HCT116 (cell line): ENCODE measurements around the gene FKBP5. TPM values are rescaled to one million over a fixed set of nuclear protein-coding genes. Genes with fewer than 3 reads are reported as not detected.

Source experiments
- ATAC-seq: fragments of 200-7000 bp; cut with Tn5 transposase; 2 replicates; pipeline ENCODE4 v1.9.1; 2020; ENCODE audit warnings: mild to moderate bottlenecking, moderate library complexity
- BruUV-seq: library from RNA; stranded (reverse); fragments of 400-500 nt; replicated peaks from 2 replicates; lab custom pipeline; 2021; lab: Mats Ljungman, UMichigan
- CTCF ChIA-PET: fragments of 300-600 bp; sonication (Branson Sonifier 250); formaldehyde crosslinking; loops from one replicate; lab custom pipeline; 2021; ENCODE audit warnings: antibody characterized with exemption; lab: Charles Lee
- POLR2A ChIA-PET: fragments of 300-600, 350-600 bp; sonication (Branson Sonifier 250); formaldehyde crosslinking; loops from one replicate; lab custom pipeline; 2021; ENCODE audit warnings: antibody characterized with exemption; lab: Charles Lee
- RAD21 ChIA-PET, 2 experiments: fragments of 300-600 bp; sonication (Branson Sonifier 250); formaldehyde crosslinking; loops; one replicate each; lab custom pipeline; 2023; ENCODE audit warnings: low total read pairs in 2 of 2; ENCODE audit not compliant: uncharacterized antibody in 2 of 2, unreplicated experiment in 2 of 2, low non-redundant PET in 1 of 2; lab: Charles Lee
- DNase-seq: peaks from one replicate; pipeline ENCODE4 v3.0.0-alpha.2; 2010; ENCODE audit warnings: low read depth, low spot score
- H2AFZ ChIP-seq: fragments of 200-600 bp; shearing (Covaris generic), sonication (generic); 2 replicates; pipeline ENCODE4 v1.6.1; 2017; ENCODE audit warnings: low read depth, mixed run types, mixed read lengths, antibody characterized with exemption, low read length; ENCODE audit not compliant: poor library complexity, severe bottlenecking
- H3K27ac ChIP-seq: 2 replicates; pipeline ENCODE4 v1.5.1; 2012; ENCODE audit warnings: low read depth, low read length
- H3K27me3 ChIP-seq: fragments of 200-600 bp; sonication (generic); 2 replicates; pipeline ENCODE4 v1.6.1; 2016; ENCODE audit warnings: mixed run types, low read length, mixed read lengths; ENCODE audit not compliant: insufficient read depth
- H3K36me3 ChIP-seq, 2 experiments: fragments of 200-500 bp in 1 of 2; fragments of 200-600 bp in 1 of 2; sonication (Bioruptor generic) in 1 of 2; sonication (generic) in 1 of 2; 2 replicates each; pipeline versions ENCODE4 v1.5.1 to v1.6.1; 2014 to 2016; ENCODE audit warnings: low read length in 2 of 2, inconsistent platforms in 1 of 2, mixed read lengths in 1 of 2, mixed run types in 1 of 2; ENCODE audit not compliant: insufficient read depth in 2 of 2, control insufficient read depth in 1 of 2
- H3K4me1 ChIP-seq, 2 experiments: fragments of 200-600 bp in 1 of 2; sonication (generic) in 1 of 2; 2 replicates each; pipeline versions ENCODE4 v1.5.1 to v1.6.1; 2012 to 2017; ENCODE audit warnings: low read length in 2 of 2, inconsistent platforms in 1 of 2, mild to moderate bottlenecking in 1 of 2, mixed read lengths in 1 of 2, mixed run types in 1 of 2, moderate library complexity in 1 of 2; ENCODE audit not compliant: insufficient read depth in 2 of 2, control insufficient read depth in 1 of 2
- H3K4me2 ChIP-seq: fragments of 200-600 bp; sonication (generic); 2 replicates; pipeline ENCODE4 v1.6.1; 2017; ENCODE audit warnings: mixed run types, low read length, mixed read lengths
- H3K4me3 ChIP-seq, 2 experiments: fragments of 200-600 bp in 1 of 2; sonication (generic) in 1 of 2; replicated peaks in 1 of 2; 2 replicates each; pipeline ENCODE4 v1.5.1; 2011 to 2016; ENCODE audit warnings: low read length in 2 of 2, control low read depth in 1 of 2, low read depth in 1 of 2, mild to moderate bottlenecking in 1 of 2, mixed read lengths in 1 of 2, mixed run types in 1 of 2
- H3K79me2 ChIP-seq: fragments of 200-600 bp; sonication (generic); 2 replicates; pipeline ENCODE4 v1.6.1; 2017; ENCODE audit warnings: mild to moderate bottlenecking, mixed run types, low read length, moderate library complexity, mixed read lengths; ENCODE audit not compliant: insufficient read depth
- H3K9ac ChIP-seq: fragments of 200-600 bp; sonication (generic); 2 replicates; pipeline ENCODE4 v1.6.1; 2016; ENCODE audit warnings: low read length, mixed read lengths
- H3K9me2 ChIP-seq: fragments of 200-600 bp; sonication (generic), shearing (Covaris generic); 2 replicates; pipeline ENCODE4 v1.6.1; 2017; ENCODE audit warnings: mixed run types, mild to moderate bottlenecking, moderate library complexity; ENCODE audit not compliant: insufficient read depth
- H3K9me3 ChIP-seq, 2 experiments: fragments of 200-500 bp in 1 of 2; fragments of 200-600 bp in 1 of 2; sonication (Bioruptor generic) in 1 of 2; sonication (generic) in 1 of 2; 2 replicates each; pipeline ENCODE4 v1.6.1; 2014 to 2017; ENCODE audit warnings: low read length in 2 of 2, mixed read lengths in 2 of 2, inconsistent platforms in 1 of 2, low read depth in 1 of 2, mild to moderate bottlenecking in 1 of 2, mixed run types in 1 of 2, moderate library complexity in 1 of 2; ENCODE audit not compliant: control insufficient read depth in 1 of 2, insufficient read depth in 1 of 2
- H4K20me1 ChIP-seq: fragments of 200-600 bp; sonication (generic), shearing (Covaris generic); 2 replicates; pipeline ENCODE4 v1.6.1; 2017; ENCODE audit warnings: mixed run types, mild to moderate bottlenecking, moderate library complexity; ENCODE audit not compliant: insufficient read depth
- CBX3 ChIP-seq: IDR thresholded peaks from 2 replicates; pipeline ENCODE4 v1.6.1; 2012; ENCODE audit warnings: low read depth
- EGR1 ChIP-seq: IDR thresholded peaks from 2 replicates; pipeline ENCODE4 v1.6.1; 2012; ENCODE audit warnings: low read depth
- ELF1 ChIP-seq: IDR thresholded peaks from 2 replicates; pipeline ENCODE4 v1.6.1; 2012; ENCODE audit warnings: low read depth, borderline replicate concordance
- EZH2 ChIP-seq: fragments of 200-600 bp; sonication (generic); IDR thresholded peaks from 2 replicates; pipeline ENCODE4 v1.6.1; 2017; ENCODE audit warnings: antibody characterized with exemption, mixed run types
- EZH2phosphoT487 ChIP-seq: fragments of 200-600 bp; IDR thresholded peaks from 2 replicates; pipeline ENCODE4 v1.6.1; 2018; ENCODE audit warnings: antibody characterized with exemption, borderline replicate concordance
- FOSL1 ChIP-seq: IDR thresholded peaks from 2 replicates; pipeline ENCODE4 v1.6.1; 2012; ENCODE audit warnings: low read depth
- POLR2A ChIP-seq: IDR thresholded peaks from 2 replicates; pipeline ENCODE4 v1.7.0; 2011; ENCODE audit warnings: borderline replicate concordance; ENCODE audit not compliant: insufficient read depth, insufficient read length; ENCODE audit errors: extremely low read depth
- POLR2AphosphoS5 ChIP-seq: IDR thresholded peaks from 2 replicates; pipeline ENCODE4 v1.6.1; 2011; ENCODE audit warnings: mild to moderate bottlenecking, low read depth, low read length, moderate library complexity
- RAD21 ChIP-seq: IDR thresholded peaks from 2 replicates; pipeline ENCODE4 v1.6.1; 2012; ENCODE audit warnings: low read depth, mild to moderate bottlenecking
- SP1 ChIP-seq: IDR thresholded peaks from 2 replicates; pipeline ENCODE4 v1.6.1; 2012; ENCODE audit warnings: low read depth
- SRF ChIP-seq: IDR thresholded peaks from 2 replicates; pipeline ENCODE4 v1.6.1; 2012; ENCODE audit warnings: low read depth
- TCF7L2 ChIP-seq: IDR thresholded peaks from 2 replicates; pipeline ENCODE4 v1.7.0; 2011; ENCODE audit warnings: borderline replicate concordance, inconsistent platforms; ENCODE audit not compliant: insufficient read depth, insufficient read length; ENCODE audit errors: extremely low read depth
- YY1 ChIP-seq: IDR thresholded peaks from 2 replicates; pipeline ENCODE4 v1.6.1; 2011; ENCODE audit warnings: low read length, low read depth, moderate library complexity, mild to moderate bottlenecking; ENCODE audit not compliant: insufficient replicate concordance; ENCODE audit errors: extremely low read depth
- ZFX ChIP-seq: fragments of 450-650 bp; IDR thresholded peaks from 2 replicates; pipeline ENCODE4 v1.6.1; 2017
- ZNF274 ChIP-seq: fragments of 200-500 bp; sonication (Bioruptor generic); IDR thresholded peaks from 2 replicates; pipeline ENCODE4 v1.6.1; 2014; ENCODE audit warnings: mild to moderate bottlenecking, low read depth, low read length, inconsistent platforms
- intact Hi-C: fragments of 100-400 bp; cut with micrococcal nuclease; formaldehyde crosslinking; loops from 2 replicates; pipeline ENCODE4 v1.10.0; 2022
- total RNA-seq: library from RNA; stranded (reverse); gene quantifications from one replicate; pipeline ENCODE4 v1.2.1, GENCODE V29; 2021; ENCODE audit not compliant: unreplicated experiment
- TF ChIP-seq, protein P1 (sequence below): IDR thresholded peaks from 2 replicates; pipeline ENCODE4 v1.6.1; 2012
- TF ChIP-seq, protein P2 (sequence below), 3 experiments: fragments of 200-600 bp in 1 of 3; sonication (generic) in 1 of 3; IDR thresholded peaks in 2 of 3; conservative IDR thresholded peaks in 1 of 3; 2 replicates each; pipeline ENCODE4 v1.5.1; 2012 to 2017; ENCODE audit warnings: low read depth in 2 of 3, low read length in 2 of 3, antibody characterized with exemption in 1 of 3, borderline replicate concordance in 1 of 3, control low read depth in 1 of 3, mild to moderate bottlenecking in 1 of 3, mixed read lengths in 1 of 3, mixed run types in 1 of 3, moderate library complexity in 1 of 3; ENCODE audit not compliant: insufficient read depth in 1 of 3
- TF ChIP-seq, protein P3 (sequence below): IDR thresholded peaks from 2 replicates; pipeline ENCODE4 v1.6.1; 2012
- TF ChIP-seq, protein P4 (sequence below): IDR thresholded peaks from 2 replicates; pipeline ENCODE4 v1.6.1; 2012; ENCODE audit warnings: low read depth

The FKBP5 gene
- total RNA-seq, 1 experiment from 2014 or later, result 50.3 TPM

DNA sequence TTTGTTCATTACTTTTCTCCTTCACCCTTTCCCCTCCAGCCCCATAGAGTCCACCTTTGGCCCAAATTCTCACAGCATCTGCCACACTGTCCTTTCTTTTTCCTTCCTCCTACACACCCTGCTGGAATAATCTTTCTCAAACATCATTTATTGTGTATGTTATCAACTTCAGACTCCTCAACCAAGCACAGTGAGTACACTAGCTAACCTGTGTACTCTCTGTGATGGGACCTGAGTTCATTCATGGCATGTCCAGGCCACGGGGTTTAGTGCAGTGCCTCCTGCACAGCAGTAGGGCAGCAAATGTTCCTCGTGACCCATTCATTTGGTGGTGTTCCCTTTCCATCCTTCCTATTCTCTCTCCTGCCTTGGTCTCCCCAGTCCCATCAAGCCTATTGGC lies 41.0 kb upstream of the FKBP5 start:
- no peaks in the 10 kb centered on the region for H3K79me2 ChIP-seq
- ChIA-PET POLR2A (no interaction called here), RAD21 (no interaction called here), CTCF (no interaction called here)
- peak overlapping the region; percentile 99; the same call in 1 of the 2 replicates for H3K4me2 ChIP-seq
- H2AFZ ChIP-seq, result no peak overlapping the region
- no peaks in the 10 kb centered on the region for H3K9me2 ChIP-seq
- peaks cover 63 to 78% of the 10 kb centered on the region in 2 experiments for H3K4me1 ChIP-seq
- H3K4me3 ChIP-seq, result no peak overlapping the region
- H3K9me3 ChIP-seq, result no peaks in the 10 kb centered on the region
- no peak for DNase-seq
- H4K20me1 ChIP-seq, result no peaks in the 10 kb centered on the region
- no peak overlapping the region for H3K9ac ChIP-seq
- peak overlapping the region; percentile 96; the same call in 1 of the 2 replicates for H3K27ac ChIP-seq
- intact Hi-C loops, result no loop called here
- TF ChIP-seq FOSL1, result no peak
- TF ChIP-seq POLR2A, result no peak
- TF ChIP-seq, protein P1, sequence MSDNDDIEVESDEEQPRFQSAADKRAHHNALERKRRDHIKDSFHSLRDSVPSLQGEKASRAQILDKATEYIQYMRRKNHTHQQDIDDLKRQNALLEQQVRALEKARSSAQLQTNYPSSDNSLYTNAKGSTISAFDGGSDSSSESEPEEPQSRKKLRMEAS, result no peak
- no peak for TF ChIP-seq RAD21
- TF ChIP-seq, protein P2, sequence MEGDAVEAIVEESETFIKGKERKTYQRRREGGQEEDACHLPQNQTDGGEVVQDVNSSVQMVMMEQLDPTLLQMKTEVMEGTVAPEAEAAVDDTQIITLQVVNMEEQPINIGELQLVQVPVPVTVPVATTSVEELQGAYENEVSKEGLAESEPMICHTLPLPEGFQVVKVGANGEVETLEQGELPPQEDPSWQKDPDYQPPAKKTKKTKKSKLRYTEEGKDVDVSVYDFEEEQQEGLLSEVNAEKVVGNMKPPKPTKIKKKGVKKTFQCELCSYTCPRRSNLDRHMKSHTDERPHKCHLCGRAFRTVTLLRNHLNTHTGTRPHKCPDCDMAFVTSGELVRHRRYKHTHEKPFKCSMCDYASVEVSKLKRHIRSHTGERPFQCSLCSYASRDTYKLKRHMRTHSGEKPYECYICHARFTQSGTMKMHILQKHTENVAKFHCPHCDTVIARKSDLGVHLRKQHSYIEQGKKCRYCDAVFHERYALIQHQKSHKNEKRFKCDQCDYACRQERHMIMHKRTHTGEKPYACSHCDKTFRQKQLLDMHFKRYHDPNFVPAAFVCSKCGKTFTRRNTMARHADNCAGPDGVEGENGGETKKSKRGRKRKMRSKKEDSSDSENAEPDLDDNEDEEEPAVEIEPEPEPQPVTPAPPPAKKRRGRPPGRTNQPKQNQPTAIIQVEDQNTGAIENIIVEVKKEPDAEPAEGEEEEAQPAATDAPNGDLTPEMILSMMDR (IDR thresholded peaks at IDR 0.05 in 2 of 3, conservative IDR thresholded peaks at IDR 0.05 in 1 of 3; ENCODE audit: borderline replicate concordance in 1 of 3, insufficient read depth in 1 of 3, low read depth in 2 of 3, low read length in 2 of 3), result no peak
- TF ChIP-seq ELF1, result no peak
- TF ChIP-seq ZNF274, result no peak
- TF ChIP-seq ZFX, result no peak
- TF ChIP-seq EZH2phosphoT487, result no peak
- TF ChIP-seq TCF7L2, result no peak
- TF ChIP-seq, protein P3, sequence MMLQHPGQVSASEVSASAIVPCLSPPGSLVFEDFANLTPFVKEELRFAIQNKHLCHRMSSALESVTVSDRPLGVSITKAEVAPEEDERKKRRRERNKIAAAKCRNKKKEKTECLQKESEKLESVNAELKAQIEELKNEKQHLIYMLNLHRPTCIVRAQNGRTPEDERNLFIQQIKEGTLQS, result no peak
- TF ChIP-seq SP1, result no peak
- TF ChIP-seq CBX3, result no peak
- TF ChIP-seq EGR1, result no peak
- TF ChIP-seq, protein P4, sequence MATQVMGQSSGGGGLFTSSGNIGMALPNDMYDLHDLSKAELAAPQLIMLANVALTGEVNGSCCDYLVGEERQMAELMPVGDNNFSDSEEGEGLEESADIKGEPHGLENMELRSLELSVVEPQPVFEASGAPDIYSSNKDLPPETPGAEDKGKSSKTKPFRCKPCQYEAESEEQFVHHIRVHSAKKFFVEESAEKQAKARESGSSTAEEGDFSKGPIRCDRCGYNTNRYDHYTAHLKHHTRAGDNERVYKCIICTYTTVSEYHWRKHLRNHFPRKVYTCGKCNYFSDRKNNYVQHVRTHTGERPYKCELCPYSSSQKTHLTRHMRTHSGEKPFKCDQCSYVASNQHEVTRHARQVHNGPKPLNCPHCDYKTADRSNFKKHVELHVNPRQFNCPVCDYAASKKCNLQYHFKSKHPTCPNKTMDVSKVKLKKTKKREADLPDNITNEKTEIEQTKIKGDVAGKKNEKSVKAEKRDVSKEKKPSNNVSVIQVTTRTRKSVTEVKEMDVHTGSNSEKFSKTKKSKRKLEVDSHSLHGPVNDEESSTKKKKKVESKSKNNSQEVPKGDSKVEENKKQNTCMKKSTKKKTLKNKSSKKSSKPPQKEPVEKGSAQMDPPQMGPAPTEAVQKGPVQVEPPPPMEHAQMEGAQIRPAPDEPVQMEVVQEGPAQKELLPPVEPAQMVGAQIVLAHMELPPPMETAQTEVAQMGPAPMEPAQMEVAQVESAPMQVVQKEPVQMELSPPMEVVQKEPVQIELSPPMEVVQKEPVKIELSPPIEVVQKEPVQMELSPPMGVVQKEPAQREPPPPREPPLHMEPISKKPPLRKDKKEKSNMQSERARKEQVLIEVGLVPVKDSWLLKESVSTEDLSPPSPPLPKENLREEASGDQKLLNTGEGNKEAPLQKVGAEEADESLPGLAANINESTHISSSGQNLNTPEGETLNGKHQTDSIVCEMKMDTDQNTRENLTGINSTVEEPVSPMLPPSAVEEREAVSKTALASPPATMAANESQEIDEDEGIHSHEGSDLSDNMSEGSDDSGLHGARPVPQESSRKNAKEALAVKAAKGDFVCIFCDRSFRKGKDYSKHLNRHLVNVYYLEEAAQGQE, result no peak
- no peak for TF ChIP-seq SRF
- TF ChIP-seq EZH2, result no peak
- no peak for TF ChIP-seq YY1
- TF ChIP-seq POLR2AphosphoS5, result no peak
- TF ChIP-seq, all 23 proteins: peak for 0
- no peaks in the 10 kb centered on the region for H3K36me3 ChIP-seq
- no TSS peak for BruUV-seq
- ATAC-seq, result no peak
- no peaks in the 10 kb centered on the region for H3K27me3 ChIP-seq
